GM21786 (cell line): ENCODE results near the gene HNRNPDL.
"Not testable (repeated sequence)": the region's sequence is repeated elsewhere in the genome, so short reads cannot be mapped to it uniquely, and the experiment has no call there.

Experiments used
- ATAC-seq: cut with Tn5 transposase; IDR thresholded peaks from one replicate; pipeline ENCODE4 v1.9.1; 2021; ENCODE audit not compliant: unreplicated experiment

Gene HNRNPDL

DNA sequence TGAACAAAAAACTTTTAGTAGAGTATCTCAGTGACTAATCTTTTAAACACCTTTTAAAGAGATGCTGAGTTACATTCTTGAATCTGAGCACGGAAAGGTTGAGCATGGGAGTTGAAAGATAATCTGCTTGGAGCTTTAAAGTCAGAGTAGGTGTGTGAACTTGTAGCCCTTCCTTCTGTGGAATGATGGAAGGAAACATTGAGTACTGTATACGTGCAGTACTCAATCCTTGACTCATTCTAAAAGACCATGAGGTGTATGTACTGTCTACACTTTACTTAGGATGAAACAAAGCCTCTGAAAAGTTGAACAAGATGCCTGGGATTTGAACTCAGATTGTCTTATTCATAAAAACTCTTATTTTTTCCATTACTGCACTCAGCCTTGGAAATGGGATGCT lies 3.5 kb upstream of the HNRNPDL start:
- ATAC-seq, result no peak

DNA sequence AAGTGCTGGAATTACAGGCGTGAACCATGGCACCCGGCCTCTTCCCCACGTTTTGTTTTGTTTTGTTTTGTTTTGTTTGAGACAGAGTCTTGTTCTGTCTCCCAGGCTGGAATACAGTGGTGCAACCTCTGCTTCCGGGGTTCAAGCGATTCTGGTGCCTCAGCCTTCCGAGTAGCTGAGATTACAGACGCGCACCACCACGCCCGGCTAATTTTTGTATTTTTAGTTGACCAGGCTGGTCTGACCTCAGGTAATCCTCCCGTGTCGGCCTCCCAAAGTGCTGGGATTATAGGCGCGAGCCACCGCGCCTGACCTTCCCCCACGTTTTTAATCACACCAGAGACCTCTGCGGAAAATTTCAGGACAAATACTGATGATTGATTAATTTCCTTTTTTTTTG lies 2.3 kb upstream of the HNRNPDL start:
- no peak for ATAC-seq

DNA sequence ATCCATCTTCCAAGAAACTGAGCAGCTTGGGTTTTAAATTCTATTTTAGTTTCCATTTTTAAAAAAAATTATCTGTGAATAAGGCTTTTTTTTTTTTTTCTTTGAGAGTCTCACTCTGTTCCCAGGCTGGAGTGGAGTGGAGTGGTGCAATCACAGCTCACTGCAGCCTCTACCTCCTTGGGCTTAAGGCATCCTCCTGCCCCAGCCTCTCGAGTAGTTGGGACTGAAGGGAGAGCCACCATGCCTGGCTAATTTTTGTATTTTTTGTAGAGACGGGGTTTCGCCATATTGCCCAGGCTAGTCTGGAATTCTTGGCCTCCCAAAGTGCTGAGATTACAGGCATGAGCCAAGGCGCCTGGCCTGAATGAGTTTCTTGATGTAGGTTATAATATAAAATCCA lies 1.6 kb upstream of the HNRNPDL start:
- no peak for ATAC-seq

DNA sequence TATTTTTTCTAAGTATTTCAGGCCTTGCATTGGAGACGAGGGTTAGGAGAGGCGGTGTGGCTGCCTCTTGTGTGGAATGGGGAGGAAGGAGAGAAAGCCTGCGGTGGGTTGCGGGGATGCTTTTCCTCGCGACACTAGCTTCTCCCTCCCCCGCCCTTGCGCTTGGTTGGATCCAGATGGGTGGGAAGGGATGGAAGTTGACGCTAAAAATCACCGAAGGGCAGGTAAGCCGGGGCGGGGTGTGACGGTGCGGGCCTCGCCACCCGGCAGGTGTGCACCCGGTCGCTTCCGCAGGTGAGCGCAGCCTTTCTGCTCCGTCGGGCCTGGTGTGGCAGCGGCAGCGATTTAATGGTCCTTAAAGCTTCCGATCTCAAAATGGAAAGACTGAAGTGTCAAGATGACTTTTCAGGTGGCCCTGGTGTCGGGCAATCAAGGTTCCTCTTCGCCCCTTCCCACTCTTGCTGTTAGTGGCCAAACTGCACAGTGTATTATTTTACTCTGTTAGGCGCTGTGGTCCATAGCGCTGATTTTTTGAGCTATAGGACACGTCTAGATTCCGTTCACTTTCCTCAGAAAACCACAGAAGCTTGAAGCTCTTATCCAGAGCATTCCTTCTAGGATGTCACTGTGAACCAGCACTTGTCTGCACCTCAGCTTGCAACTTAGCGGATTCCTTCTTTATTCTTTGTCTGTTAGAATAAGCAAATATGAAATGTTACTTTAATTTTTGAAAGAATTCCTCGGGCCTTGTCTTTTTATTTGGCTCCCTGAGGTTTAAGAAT lies 893 bp upstream of the HNRNPDL start:
- ATAC-seq, result no peak

DNA sequence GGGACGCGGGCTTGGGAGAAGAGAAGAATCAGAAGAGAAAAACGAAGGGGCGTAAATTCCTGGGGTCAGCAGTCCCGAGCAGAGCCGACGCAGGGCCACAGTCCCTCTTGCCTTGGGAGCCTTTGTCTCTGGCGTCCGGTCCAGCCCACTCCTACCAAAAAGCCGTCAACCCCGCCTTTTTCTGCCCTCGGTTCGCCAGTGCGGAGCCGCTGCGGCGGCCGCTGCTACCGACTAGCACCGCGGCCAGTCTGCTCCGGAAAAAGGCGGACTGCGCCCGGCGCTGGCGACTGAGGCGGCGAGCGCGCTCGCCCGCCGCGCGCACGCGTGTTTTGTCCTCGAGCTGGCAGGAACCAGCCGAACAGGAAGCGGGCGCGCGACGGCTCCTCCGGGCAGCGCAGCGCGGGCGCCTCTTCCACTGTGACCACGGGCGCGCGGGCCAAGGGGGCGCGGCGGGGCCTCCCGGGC lies 502 bp downstream of the HNRNPDL start:
- ATAC-seq, result no peak

DNA sequence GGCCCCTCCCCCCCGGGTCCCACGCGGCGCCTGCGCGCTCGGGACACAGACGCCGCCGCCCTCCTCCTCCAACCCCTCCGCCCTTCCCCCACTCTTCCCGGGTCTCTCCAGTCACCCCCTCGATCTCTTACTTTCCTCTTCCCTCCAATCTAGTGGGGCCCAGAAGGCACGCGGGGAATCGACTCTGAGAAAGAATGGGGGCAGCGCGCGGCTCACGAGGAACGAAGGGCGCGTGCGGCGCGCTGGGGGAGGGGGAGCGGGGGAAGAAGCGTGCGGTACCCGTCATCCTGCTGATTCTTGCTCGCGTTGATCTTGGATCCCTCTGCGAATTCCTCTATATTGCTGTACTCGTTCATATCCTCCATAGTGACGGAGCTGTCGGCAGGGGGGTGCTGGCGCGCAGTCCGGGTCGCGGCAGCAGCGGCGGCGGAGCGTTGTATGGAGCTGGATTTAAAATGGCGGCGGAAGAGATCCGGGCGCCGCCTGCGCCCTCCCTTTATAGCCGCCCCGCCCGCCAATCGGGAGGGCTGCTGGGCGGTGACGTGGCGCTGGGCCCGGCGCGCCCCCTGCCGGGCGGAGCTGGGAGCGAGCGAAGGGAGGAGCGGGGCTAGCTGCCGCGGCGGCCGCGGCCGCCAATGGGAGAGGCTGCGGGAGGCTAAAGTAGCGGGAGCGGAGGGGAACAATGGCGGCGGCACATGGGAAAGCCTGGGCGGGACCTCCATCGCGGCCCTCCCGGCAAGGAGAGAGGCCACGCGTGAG lies 1.1 kb downstream of the HNRNPDL start:
- ATAC-seq, result peak; percentile 43

DNA sequence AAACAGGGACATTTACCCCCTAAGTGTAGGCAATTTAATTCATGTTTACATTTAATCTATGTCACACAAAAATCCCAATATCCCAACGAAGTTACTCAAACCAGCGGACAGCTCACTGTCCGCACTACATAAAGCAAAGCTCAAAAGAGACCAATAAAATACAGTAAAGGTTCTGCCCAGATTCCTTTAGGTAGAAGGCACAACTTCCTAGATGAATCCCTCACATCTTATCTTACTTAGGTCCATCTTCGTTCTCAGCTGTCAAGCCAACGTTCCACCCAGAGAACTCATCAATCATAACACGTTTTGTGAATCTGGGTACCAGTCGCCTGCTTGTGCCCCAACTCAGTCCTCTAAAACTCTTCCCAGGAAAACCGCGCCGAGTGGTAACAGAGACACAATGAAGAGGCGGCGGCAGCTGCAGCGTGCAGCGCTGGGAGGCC lies 1.7 kb downstream of the HNRNPDL start:
- no peak for ATAC-seq

GRCh38 chr4:82425478-82425877 lies 4.8 kb downstream of the HNRNPDL start:
- ATAC-seq, result no peak

- ATAC-seq, result no peak
Measured at GRCh38 chr4:82423245-82424054, 6.8 kb downstream of the HNRNPDL start.

DNA sequence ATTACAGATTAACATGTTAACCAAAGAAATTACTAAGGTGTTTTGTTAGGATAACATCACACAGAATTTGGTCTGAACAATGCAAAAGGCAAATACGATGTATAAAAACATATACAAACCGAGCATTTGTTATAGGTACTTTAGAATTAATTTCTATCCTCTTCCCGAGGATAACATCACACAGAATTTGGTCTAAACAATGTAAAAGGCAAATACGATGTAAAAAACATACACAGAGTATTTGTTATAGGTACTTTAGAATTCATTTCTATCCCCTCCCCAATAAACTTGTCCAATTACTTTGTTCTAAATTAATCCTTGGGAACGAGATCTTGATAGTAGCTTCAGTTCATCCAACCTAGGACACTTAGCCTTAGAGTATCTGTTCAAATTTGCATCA lies 7.6 kb downstream of the HNRNPDL start:
- no peak for ATAC-seq

- no peak for ATAC-seq
Measured at GRCh38 chr4:82421796-82422560, 8.3 kb downstream of the HNRNPDL start.

DNA sequence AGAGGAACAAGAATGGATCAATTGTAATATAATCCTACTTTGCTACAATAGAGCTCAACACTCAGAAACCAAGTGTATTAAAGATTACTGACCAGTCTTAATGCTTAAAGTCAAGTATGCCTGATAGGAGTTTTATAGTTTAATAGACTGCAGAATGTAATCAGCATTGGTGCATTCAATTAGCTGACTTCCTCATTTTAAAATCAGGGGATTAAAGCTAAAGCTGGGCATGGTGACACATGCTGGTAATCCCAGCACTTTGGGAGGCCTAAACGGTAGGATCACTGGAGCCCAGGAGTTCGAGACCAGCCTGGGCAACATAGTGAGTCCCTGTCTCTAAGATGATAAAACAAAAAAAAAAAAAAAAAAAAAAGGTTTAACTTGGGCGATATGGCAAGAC lies 10.8 kb downstream of the HNRNPDL start:
- no peak for ATAC-seq

DNA sequence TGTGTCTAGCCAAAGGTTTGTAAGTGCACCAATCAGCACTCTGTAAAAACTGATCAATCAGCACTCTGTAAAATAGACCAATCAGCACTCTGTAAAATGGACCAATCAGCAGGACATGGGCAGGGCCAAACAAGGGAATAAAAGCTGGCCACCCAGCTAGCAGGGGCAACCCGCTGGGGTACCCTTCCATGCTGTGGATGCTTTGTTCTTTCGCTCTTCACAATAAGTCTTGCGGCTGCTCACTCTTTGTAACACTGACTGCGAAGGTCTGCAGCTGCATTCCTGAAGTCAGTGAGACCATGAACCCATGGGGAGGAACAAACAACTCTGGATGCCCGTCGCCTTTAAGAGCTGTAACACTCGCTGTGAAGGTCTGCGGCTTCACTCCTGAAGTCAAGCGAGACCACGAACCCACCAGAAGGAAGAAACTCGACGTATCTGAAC lies 14.3 kb downstream of the HNRNPDL start:
- ATAC-seq, result no peak

GRCh38 chr4:82415061-82415460 lies 15.2 kb downstream of the HNRNPDL start:
- ATAC-seq, result not testable (repeated sequence)

- no peak for ATAC-seq
Measured at GRCh38 chr4:82403725-82404124, 26.5 kb downstream of the HNRNPDL start.

DNA sequence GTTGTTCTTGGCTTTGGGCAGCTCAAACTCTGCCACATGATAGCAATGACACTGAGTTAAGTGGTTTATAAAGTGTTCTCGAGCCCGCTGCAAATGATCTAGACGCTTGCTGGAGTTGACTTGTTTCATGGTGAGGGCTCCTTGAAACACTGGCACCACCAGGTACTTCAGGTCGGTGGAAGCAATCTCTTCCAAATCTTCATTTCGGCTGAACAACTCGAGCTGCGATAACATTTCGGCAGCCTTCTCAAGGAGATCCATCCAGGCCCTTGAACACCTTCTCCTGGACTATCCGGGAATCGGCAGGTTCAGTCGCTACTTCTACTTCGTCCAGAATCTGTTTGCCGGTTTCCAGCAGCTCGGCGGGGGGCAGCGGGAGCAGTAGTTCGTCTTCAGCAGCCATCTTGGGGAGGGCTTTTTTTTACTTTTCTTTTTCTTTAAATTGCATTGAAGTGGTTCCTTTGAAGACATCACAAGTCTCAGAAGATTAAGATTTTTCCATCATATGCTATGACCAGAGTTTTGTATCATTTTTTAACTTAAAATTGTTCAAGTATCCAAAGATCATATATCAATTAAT lies 28.0 kb downstream of the HNRNPDL start:
- no peak for ATAC-seq

- ATAC-seq, result no peak
Measured at GRCh38 chr4:82401600-82401999, 28.7 kb downstream of the HNRNPDL start.

- ATAC-seq, result no peak
Measured at GRCh38 chr4:82398263-82398662, 32.0 kb downstream of the HNRNPDL start.

GRCh38 chr4:82397527-82397926 lies 32.7 kb downstream of the HNRNPDL start:
- ATAC-seq, result no peak

- ATAC-seq, result no peak
Measured at GRCh38 chr4:82394896-82395295, 35.4 kb downstream of the HNRNPDL start.
